CD4-positive, alpha-beta T cell treated with Interleukin-4 for 1 hour (primary cell): ENCODE data around the gene ZMYM2.
"Not testable (repeated sequence)": the region's sequence is repeated elsewhere in the genome, so short reads cannot be mapped to it uniquely, and the experiment has no call there.

Source experiments
- DNase-seq, 2 donors: peaks; one replicate each; pipeline ENCODE4 v3.0.0-alpha.2; 2020 to 2022

Gene ZMYM2

DNA sequence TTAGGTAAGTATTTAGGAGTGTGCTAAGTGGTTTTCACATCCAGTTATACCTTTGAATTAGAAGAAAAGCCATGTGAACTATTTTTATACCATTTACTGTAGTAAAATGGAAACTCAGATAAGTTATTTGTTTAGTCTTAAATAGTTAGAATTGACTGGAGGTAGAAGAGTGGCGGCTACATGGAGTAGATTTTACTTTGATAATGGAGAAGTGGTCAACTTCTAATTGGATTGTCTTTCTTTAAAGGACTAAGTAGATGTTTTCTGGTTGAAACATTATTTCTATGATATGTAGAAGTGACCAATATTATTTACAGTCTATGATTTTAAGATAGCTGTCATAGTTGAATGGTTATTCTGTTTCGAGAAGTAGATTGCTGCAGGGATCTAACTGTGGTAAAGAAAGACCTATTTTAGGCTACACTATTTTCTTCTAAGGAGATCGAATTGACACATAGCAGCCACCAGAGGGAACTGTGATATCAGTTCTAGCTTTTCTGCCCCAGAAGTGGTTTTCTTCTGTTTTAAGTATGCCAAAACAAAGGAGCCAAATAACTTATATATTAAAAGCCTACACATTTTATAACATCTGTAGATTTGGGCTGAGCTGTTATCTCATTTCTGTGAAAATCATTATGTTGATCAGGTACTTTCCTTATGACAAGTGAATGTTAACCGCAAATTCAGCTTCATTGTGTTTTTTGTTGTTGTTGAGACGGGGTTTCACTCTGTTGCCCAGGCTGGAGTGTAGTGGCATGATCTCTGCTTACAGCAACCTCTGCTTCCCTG is 26.1 kb downstream of the ZMYM2 start:
- peak in 1 of 2 donors; percentile 50 for DNase-seq

- no peak for DNase-seq
These were observed 26.7 kb downstream of the ZMYM2 start for GRCh38 chr13:19985219-19985556.

DNA sequence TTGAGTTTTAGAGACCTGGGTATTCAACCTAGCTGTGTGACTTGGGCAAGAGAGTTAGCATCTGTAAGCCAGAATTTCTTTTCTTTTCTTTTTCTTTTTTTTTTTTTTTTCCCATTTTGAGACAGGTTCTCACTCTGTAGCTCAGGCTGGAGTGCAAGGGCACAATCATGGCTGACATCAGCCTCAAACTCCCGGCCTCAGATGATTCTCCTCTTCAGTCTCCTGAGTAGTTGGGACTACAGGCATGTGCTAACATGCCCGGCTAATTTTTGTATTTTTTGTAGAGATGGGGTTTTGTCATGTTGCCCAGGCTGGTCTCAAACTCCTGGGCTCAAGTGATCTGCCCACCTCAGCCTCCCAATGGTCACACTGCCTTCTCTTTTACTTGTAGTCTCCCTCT is 33.0 kb downstream of the ZMYM2 start:
- no peak for DNase-seq

DNA sequence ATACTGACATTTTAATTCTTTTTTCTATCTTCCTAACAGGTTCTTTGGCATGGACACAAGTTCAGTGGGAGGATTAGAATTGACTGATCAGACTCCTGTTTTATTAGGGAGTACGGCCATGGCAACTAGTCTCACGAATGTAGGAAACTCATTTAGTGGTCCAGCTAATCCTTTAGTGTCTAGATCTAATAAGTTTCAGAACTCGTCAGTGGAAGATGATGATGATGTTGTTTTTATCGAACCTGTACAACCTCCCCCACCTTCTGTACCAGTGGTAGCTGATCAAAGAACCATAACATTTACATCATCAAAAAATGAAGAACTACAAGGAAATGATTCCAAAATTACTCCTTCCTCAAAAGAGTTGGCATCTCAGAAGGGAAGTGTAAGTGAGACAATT is 34.5 kb downstream of the ZMYM2 start:
- DNase-seq, result no peak

GRCh38 chr13:19998960-19999359 is 40.4 kb downstream of the ZMYM2 start:
- no peak for DNase-seq

DNA sequence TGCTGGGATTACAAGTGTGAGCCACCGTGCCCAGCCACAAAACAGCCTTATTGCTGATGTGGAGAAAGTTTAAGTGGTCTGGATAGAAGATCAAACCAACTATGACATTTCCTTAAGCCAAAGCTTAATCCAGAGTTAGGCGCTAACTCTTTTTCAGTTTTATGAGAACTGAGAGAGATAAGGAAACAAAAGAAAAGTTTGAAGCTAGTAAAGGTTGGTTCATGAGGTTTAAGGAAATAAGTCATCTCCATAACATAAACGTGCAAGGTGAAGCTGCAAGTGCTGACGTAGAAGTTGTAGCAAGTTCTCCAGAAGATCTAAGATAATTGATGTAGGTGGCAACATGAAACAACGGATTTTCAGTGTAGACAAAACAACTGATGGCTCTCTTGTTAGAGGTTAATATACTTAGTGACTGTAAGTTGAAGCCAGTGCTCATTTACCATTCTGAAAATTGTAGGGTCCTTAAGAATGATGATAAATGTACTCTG is 41.6 kb downstream of the ZMYM2 start:
- no peak for DNase-seq

GRCh38 chr13:20001366-20002190 is 43.1 kb downstream of the ZMYM2 start:
- DNase-seq, result no peak

DNA sequence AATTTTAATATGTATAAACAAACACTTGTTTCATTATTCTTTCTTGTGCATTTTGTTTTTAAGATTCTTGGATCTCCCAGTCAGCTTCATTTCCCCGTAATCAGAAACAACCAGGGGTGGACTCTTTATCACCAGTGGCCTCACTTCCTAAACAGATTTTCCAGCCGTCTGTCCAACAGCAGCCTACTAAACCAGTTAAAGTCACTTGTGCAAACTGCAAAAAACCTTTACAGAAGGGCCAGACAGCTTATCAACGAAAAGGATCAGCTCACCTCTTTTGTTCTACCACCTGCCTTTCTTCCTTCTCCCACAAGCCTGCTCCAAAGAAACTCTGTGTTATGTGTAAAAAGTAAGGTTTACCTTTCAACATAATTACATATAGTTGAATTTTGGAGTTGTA is 44.3 kb downstream of the ZMYM2 start:
- no peak for DNase-seq

DNA sequence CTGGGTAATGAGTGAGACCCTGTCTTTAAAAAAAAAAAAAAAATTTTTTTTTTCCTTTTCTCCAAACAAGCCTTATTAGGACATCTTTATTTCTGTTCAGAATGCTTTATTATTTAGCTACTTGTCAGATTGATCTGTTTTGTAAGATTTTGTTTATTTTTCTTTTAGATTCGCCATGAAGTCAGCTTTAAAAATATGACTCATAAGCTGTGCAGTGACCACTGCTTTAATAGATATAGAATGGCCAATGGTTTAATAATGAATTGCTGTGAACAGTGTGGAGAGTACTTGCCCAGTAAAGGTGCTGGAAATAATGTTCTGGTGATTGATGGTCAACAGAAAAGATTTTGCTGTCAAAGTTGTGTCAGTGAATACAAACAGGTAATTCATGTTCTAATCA is 47.7 kb downstream of the ZMYM2 start:
- no peak for DNase-seq

DNA sequence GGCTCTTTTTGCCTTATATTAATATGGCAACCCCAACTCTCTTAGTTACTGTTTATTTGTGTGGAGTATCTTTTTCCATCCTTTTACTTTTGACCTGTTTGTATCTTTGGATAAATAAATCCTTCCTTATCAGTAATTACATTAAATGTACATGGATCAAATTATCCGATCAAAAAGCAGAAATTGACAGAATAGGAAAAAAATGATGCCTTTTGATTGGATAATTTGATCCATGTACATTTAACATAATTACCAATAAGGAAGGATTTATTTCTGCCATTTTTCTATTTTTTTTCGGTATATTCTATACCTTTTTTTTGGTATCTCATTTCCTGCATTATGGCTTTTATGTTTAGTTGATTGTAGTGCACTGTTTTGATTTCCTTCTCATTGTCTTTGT is 57.2 kb downstream of the ZMYM2 start:
- DNase-seq, result no peak

DNA sequence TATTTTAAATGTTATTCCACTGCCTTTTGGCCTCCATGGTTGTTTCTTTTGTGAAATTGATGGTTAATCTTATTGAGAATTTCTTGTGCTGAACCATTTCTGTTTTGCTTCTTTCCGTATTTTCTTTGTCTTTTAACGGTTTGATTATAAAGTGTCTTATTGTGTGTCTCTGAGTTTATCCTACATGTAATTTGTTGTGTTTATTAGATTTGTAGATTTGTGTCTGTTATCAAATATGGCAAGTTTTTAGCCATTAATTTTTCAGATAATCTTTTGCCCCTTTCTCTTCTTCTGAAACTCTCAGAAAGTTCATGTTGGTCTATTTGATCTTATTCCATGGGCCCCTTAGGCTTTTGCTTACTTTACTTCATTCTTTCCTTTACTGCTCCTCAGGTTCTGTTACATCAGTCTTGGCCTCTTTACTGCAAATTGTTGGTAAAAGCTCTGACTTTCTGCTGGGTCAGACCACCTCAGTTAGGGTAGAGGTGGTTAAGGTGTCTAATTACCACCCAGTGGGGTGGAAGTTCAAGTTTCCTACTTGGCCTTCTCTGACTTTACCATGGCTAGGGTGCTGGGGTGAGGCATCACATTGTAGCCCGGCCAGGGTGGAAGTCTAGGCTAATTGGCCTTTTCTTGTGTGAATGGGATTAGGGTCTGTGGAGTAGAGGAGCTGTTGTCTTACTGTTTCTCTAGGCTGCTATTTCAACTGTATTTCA is 58.3 kb downstream of the ZMYM2 start:
- no peak for DNase-seq

DNA sequence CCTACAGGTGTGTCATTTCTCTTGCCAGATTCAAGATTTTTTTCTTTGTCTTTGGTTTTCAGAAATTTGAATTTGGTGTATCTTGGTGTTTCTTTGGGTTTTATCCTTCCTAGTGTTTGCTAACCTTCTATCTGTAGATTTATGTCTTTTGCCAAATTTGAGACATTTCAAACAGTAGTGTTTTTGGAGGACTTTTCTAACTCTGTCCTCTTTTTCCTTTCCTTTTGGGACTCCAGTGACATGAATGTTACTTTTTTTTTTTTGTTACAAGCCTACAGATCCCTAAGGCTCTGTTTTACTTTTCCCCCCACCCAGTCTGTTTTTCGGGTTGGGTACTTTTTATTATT is 58.8 kb downstream of the ZMYM2 start:
- DNase-seq, result no peak

GRCh38 chr13:20019043-20019442 is 60.5 kb downstream of the ZMYM2 start:
- DNase-seq, result no peak

DNA sequence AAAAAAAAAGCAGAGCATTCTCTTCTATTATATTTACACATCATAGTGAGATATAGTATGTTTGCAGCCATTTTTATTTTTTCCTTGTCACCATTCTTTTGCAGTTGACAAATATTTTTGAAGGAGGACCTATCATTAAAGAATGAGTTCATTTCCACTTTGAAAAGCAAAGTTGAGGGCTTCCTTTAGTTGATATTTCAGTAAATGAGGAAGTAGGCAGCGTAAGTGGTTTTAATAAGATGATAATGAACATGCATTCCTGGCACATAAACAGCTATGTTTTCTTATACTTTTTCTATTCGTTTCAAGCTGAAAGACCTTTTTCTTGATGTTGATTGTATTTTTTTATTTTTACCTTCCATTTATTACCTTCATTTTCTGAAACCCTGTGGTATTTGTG is 66.2 kb downstream of the ZMYM2 start:
- DNase-seq, result no peak

- no peak for DNase-seq
These were observed 70.4 kb downstream of the ZMYM2 start for GRCh38 chr13:20028953-20029352.

GRCh38 chr13:20033486-20033885 is 75.0 kb downstream of the ZMYM2 start:
- DNase-seq, result no peak

DNA sequence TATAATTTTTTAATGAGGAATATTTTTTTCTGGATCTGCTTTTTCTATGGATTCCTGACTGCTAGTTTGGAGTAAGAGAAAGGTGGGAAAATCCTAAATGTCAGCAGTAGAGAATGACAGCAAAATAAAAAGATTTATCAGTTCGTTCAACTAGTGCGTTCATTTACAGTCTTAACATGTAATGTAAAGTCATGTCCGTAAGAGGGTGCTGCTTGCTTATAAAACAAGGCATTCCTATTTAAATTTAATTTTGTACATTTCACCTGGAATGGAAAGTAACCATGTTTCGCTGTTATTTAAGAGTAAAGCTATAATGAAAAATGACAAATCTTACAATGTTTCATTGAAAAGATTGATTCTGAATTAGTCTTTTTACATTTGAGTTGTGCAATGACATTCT is 76.6 kb downstream of the ZMYM2 start:
- DNase-seq, result no peak

DNA sequence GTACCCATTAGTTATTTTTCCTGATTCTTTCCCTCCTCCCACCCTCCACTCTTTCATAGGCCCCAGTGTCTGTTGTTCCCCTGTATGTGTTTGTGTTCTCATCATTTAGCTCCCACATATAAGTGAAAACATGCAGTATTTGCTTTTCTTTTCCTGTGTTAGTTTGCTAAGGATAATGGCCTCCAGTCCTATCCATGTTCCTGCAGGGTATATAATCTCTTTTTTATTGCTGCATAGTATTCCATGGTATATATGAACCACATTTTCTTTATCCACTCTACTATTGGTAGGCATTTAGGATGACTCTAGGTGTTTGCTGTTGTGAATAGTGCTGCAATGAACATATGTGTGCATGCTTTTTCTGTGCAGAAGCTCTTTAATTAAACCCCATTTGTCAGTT is 79.4 kb downstream of the ZMYM2 start:
- no peak for DNase-seq

DNA sequence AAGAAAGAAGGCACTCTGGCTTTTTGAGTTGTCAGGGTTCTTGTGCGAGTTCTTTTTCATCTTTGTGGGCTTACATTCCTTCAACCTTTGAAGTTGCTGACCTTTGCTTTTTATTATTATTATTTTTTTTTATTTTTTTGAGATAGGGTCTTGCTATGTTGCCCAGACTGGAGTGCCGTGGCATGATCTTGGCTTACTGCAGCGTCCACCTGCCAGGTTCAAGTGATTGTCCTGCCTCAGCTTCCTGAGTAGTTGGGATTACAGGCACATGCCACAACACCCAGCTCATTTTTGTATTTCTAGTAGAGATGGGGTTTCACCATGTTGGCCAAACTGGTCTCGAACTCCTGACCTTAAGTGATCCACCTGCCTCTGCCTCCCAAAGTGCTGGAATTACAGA is 84.1 kb downstream of the ZMYM2 start:
- DNase-seq, result not testable (repeated sequence)

DNA sequence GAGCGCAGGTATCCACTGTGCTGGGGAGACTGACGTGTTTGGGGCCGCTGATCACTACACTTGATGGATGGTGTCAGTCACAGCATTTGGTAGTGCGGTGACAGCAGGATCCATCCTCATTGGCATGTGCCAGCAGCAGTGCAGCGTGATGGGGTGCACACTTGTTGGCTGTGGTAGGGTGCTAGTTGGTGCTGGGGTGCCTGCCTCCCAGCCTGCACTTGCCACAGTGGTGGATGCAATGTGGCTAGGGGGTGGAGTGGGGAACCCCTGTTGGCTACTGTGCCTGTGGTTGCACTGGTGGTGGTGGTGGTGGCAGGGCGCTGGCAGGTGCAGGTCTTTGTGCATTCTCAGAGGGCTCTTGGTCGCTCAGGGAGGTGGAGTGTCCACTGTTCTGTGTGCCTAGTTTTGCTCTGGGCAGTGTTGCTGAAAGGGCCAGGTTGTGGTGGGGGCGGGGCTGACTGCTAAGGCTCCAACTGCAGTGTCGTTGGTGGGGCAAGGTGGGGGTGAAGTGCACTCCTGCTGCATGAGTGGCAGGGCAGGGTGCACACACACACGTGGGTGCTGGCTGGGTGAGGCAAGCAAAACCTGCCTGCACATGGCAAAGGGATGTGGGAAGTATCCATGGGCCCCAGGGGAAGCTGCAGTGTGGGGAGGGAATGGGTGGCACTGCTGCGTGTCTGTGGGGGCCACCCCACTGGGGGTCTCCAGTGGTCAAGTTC is 84.8 kb downstream of the ZMYM2 start:
- no peak for DNase-seq

DNA sequence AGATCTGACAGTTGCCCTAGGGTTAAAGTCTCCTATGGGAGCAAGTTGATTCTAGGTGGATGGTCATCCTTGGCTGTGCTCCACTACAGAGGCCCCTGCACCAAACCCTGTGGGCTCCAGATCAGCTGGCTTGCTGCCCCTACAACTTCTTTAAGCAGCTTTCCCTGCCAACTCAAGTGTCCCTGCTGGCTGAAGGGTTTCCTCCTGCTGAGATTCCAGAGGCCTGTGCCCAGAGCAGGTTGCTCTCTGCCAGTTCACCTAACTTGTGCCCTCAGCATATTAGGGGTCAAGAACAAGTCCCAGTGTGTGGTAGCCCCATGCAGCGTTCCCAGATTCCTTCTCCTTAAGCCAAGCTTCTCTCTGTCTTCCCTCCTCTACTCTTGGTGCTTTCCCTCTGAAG is 85.6 kb downstream of the ZMYM2 start:
- no peak for DNase-seq

GRCh38 chr13:20045950-20046548 is 87.5 kb downstream of the ZMYM2 start:
- DNase-seq, result no peak
